ENCODE measurements around the gene DNAJA3.

DNAJA3 gene

DNA sequence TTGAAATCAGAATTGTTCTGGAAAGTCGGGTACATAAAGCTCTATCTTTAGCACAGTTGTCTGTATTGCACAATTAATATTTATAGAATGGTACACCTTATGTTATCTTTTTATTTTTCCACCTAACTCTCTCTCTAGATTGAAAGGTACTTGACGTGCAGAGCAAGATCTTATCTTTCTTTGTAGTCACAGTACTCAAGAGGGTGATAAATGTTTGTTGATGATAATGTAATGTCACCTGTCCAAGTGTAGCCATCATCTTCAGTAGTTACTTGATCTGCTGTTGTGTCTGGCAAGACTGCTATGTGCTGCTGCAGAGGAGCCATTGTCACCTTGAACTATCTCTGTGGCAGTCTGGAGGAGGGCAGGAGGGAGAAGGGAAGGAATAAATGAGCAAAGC, 55.9 kb downstream of the DNAJA3 start:
- Mint-ChIP-seq H3K36me3 (ENCODE audit: low read depth) (peaks cover 17% of the 10 kb centered on the region), H3K4me1 (peaks cover 5% of the 10 kb centered on the region), H3K9me3 (no peaks in the 10 kb centered on the region), H3K27me3 (ENCODE audit: low read depth) (no peaks in the 10 kb centered on the region), H3K27ac (no peak overlapping the region), H3K4me3 (no peak overlapping the region)
- TF ChIP-seq, protein P1, sequence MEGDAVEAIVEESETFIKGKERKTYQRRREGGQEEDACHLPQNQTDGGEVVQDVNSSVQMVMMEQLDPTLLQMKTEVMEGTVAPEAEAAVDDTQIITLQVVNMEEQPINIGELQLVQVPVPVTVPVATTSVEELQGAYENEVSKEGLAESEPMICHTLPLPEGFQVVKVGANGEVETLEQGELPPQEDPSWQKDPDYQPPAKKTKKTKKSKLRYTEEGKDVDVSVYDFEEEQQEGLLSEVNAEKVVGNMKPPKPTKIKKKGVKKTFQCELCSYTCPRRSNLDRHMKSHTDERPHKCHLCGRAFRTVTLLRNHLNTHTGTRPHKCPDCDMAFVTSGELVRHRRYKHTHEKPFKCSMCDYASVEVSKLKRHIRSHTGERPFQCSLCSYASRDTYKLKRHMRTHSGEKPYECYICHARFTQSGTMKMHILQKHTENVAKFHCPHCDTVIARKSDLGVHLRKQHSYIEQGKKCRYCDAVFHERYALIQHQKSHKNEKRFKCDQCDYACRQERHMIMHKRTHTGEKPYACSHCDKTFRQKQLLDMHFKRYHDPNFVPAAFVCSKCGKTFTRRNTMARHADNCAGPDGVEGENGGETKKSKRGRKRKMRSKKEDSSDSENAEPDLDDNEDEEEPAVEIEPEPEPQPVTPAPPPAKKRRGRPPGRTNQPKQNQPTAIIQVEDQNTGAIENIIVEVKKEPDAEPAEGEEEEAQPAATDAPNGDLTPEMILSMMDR (IDR thresholded peaks at IDR 0.05; ENCODE audit: unreplicated experiment in 3 of 3): no peak

- Mint-ChIP-seq H3K36me3 (ENCODE audit: low read depth) (peaks cover 17% of the 10 kb centered on the region), H3K27ac (peak overlapping the region in 1 of 3 experiments; percentile 1), H3K27me3 (ENCODE audit: low read depth) (no peaks in the 10 kb centered on the region), H3K4me3 (no peak overlapping the region), H3K4me1 (peaks cover 5% of the 10 kb centered on the region), H3K9me3 (no peaks in the 10 kb centered on the region)
- TF ChIP-seq, protein P1 (IDR thresholded peaks at IDR 0.05; ENCODE audit: unreplicated experiment in 3 of 3): no peak
Observed at GRCh38 chr16:4481963-4482362, 56.3 kb downstream of the DNAJA3 start.

GRCh38 chr16:4486126-4486893, 60.6 kb downstream of the DNAJA3 start:
- TF ChIP-seq, protein P1 (IDR thresholded peaks at IDR 0.05; ENCODE audit: unreplicated experiment in 3 of 3): no peak
- H3K27ac Mint-ChIP-seq: no peak overlapping the region
- peaks cover 6% of the 10 kb centered on the region for H3K4me1 Mint-ChIP-seq
- no peaks in the 10 kb centered on the region for H3K27me3 Mint-ChIP-seq (ENCODE audit: low read depth)
- H3K36me3 Mint-ChIP-seq (ENCODE audit: low read depth): peaks cover 23% of the 10 kb centered on the region
- H3K9me3 Mint-ChIP-seq: no peaks in the 10 kb centered on the region
- no peak overlapping the region for H3K4me3 Mint-ChIP-seq

DNA sequence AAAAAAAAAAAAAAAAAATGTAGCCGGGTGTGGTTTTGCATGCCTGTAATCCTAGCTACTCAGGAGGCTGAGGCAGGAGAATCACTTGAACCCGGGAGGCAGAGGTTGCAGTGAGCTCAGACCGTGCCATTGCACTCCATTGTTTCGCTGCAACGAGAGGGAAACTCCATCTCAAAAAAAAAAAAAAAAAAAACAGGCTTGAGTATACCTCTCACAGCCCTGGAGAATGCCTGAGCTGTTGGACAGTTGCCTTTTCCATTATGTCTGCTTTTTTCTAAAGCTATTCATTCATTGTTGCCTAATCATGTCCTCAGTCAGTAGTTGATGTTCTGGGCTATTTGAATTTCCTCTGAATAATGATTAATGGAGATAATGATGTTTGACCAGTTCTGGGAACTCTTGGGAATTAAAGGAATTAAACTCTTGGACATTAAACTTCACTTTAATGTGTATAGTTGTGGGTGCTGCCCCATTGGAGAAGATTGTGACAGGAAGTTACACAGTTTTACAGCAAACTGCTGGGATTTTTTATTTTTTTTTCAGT, 62.4 kb downstream of the DNAJA3 start:
- Mint-ChIP-seq H3K36me3 (ENCODE audit: low read depth) (peaks cover 20% of the 10 kb centered on the region), H3K4me3 (no peak overlapping the region), H3K27me3 (ENCODE audit: low read depth) (no peaks in the 10 kb centered on the region), H3K4me1 (peaks cover 6% of the 10 kb centered on the region), H3K9me3 (no peaks in the 10 kb centered on the region), H3K27ac (peak overlapping the region; percentile 43 to 83 (median 73))
- TF ChIP-seq, protein P1 (IDR thresholded peaks at IDR 0.05; ENCODE audit: unreplicated experiment in 3 of 3): no peak

DNA sequence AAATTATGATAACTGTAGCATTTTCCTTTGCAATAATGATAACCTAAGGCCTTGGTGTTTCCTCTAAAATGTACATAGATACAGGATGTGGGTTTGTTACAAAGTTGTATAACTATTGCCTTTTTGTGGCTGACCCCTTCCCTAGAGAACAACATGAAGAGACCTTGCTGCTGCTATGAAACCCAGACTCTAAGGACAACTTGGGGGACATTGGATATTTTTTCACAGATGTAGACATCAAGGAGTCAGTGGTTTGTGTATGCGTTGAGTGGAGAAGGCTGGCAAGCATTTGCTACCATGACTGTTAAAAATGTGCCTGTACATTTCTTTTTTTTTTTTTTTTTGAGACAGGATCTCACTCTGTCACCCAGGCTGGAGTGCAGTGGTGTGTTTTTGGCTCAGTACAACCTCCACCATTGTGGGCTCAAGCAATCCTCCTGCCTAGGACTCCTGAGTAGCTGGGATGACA, 62.9 kb downstream of the DNAJA3 start:
- TF ChIP-seq, protein P1 (IDR thresholded peaks at IDR 0.05; ENCODE audit: unreplicated experiment in 3 of 3): no peak
- no peak overlapping the region for H3K4me3 Mint-ChIP-seq
- no peaks in the 10 kb centered on the region for H3K9me3 Mint-ChIP-seq
- peaks cover 6% of the 10 kb centered on the region for H3K4me1 Mint-ChIP-seq
- H3K27ac Mint-ChIP-seq: peak overlapping the region; percentile 43 to 83 (median 73)
- H3K36me3 Mint-ChIP-seq (ENCODE audit: low read depth): peaks cover 16% of the 10 kb centered on the region
- no peaks in the 10 kb centered on the region for H3K27me3 Mint-ChIP-seq (ENCODE audit: low read depth)

All from nephron (organoid).